ENCODE results near the gene FLRT3. TPM values are rescaled to one million over a fixed set of nuclear protein-coding genes. Genes with fewer than 3 reads are reported as not detected.

Gene FLRT3
- total and polyA plus RNA-seq, 4 donors = 2.7 to 29.7 (median 6.6) TPM

DNA sequence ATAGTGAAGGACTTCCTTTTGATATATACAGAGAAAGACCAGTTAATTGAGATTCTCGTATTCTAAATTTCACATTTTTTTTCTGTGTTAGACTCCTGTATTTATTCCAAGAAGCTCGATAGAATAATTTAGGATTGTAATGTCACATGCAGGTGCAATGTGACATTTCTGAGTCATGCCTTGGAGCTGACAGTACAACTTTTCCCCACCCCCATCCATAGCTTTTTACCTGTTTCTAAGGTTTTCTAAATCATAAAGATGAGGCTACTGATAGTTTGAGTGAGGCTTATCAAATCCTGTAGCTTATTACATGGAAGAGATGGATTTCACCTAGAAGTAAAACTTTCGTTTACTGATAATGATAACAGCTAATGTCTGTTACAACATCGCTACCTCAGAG, 37.6 kb downstream of the FLRT3 start:
- TF ChIP-seq, protein P1, sequence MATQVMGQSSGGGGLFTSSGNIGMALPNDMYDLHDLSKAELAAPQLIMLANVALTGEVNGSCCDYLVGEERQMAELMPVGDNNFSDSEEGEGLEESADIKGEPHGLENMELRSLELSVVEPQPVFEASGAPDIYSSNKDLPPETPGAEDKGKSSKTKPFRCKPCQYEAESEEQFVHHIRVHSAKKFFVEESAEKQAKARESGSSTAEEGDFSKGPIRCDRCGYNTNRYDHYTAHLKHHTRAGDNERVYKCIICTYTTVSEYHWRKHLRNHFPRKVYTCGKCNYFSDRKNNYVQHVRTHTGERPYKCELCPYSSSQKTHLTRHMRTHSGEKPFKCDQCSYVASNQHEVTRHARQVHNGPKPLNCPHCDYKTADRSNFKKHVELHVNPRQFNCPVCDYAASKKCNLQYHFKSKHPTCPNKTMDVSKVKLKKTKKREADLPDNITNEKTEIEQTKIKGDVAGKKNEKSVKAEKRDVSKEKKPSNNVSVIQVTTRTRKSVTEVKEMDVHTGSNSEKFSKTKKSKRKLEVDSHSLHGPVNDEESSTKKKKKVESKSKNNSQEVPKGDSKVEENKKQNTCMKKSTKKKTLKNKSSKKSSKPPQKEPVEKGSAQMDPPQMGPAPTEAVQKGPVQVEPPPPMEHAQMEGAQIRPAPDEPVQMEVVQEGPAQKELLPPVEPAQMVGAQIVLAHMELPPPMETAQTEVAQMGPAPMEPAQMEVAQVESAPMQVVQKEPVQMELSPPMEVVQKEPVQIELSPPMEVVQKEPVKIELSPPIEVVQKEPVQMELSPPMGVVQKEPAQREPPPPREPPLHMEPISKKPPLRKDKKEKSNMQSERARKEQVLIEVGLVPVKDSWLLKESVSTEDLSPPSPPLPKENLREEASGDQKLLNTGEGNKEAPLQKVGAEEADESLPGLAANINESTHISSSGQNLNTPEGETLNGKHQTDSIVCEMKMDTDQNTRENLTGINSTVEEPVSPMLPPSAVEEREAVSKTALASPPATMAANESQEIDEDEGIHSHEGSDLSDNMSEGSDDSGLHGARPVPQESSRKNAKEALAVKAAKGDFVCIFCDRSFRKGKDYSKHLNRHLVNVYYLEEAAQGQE (IDR thresholded peaks at IDR 0.05) = no peak
- TF ChIP-seq SP1 (IDR thresholded peaks at IDR 0.05) = no peak
- no peak for TF ChIP-seq YY1 (IDR thresholded peaks at IDR 0.05)
- no peak for TF ChIP-seq NR2F2 (IDR thresholded peaks at IDR 0.05)
- TF ChIP-seq, protein P2, sequence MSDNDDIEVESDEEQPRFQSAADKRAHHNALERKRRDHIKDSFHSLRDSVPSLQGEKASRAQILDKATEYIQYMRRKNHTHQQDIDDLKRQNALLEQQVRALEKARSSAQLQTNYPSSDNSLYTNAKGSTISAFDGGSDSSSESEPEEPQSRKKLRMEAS (IDR thresholded peaks at IDR 0.05) = no peak
- TF ChIP-seq GABPA (IDR thresholded peaks at IDR 0.05 in 1 of 2, conservative IDR thresholded peaks at IDR 0.05 in 1 of 2) = no peak
- TF ChIP-seq HNF4A (conservative IDR thresholded peaks at IDR 0.05) = no peak
- TF ChIP-seq, protein P3, sequence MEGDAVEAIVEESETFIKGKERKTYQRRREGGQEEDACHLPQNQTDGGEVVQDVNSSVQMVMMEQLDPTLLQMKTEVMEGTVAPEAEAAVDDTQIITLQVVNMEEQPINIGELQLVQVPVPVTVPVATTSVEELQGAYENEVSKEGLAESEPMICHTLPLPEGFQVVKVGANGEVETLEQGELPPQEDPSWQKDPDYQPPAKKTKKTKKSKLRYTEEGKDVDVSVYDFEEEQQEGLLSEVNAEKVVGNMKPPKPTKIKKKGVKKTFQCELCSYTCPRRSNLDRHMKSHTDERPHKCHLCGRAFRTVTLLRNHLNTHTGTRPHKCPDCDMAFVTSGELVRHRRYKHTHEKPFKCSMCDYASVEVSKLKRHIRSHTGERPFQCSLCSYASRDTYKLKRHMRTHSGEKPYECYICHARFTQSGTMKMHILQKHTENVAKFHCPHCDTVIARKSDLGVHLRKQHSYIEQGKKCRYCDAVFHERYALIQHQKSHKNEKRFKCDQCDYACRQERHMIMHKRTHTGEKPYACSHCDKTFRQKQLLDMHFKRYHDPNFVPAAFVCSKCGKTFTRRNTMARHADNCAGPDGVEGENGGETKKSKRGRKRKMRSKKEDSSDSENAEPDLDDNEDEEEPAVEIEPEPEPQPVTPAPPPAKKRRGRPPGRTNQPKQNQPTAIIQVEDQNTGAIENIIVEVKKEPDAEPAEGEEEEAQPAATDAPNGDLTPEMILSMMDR (IDR thresholded peaks at IDR 0.05; ENCODE audit: low read depth, low read length, missing input control) = no peak
- TF ChIP-seq, protein P4, sequence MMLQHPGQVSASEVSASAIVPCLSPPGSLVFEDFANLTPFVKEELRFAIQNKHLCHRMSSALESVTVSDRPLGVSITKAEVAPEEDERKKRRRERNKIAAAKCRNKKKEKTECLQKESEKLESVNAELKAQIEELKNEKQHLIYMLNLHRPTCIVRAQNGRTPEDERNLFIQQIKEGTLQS (IDR thresholded peaks at IDR 0.05) = no peak
- TF ChIP-seq, protein P5, sequence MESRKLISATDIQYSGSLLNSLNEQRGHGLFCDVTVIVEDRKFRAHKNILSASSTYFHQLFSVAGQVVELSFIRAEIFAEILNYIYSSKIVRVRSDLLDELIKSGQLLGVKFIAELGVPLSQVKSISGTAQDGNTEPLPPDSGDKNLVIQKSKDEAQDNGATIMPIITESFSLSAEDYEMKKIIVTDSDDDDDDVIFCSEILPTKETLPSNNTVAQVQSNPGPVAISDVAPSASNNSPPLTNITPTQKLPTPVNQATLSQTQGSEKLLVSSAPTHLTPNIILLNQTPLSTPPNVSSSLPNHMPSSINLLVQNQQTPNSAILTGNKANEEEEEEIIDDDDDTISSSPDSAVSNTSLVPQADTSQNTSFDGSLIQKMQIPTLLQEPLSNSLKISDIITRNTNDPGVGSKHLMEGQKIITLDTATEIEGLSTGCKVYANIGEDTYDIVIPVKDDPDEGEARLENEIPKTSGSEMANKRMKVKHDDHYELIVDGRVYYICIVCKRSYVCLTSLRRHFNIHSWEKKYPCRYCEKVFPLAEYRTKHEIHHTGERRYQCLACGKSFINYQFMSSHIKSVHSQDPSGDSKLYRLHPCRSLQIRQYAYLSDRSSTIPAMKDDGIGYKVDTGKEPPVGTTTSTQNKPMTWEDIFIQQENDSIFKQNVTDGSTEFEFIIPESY (IDR thresholded peaks at IDR 0.05) = no peak
- no peak for TF ChIP-seq JUND (IDR thresholded peaks at IDR 0.05)
- TF ChIP-seq RAD21 (IDR thresholded peaks at IDR 0.05) = no peak
- TF ChIP-seq TAF1 (conservative IDR thresholded peaks at IDR 0.05) = no peak
- TF ChIP-seq HNF4G (IDR thresholded peaks at IDR 0.05) = no peak
- H3K36me3 ChIP-seq (ENCODE audit: control insufficient read depth in 4 of 4, insufficient read depth in 3 of 4, low read depth in 1 of 4, low read length in 3 of 4) = no peaks in the 10 kb centered on the region
- H3K4me3 ChIP-seq (ENCODE audit: low read depth in 1 of 3, low read length in 3 of 3) = no peak overlapping the region
- no peaks in the 10 kb centered on the region for H3K4me1 ChIP-seq (ENCODE audit: control insufficient read depth in 4 of 4, insufficient read depth in 4 of 4, low read length in 3 of 4)
- H3K27ac ChIP-seq (ENCODE audit: low read depth in 1 of 2, low read length in 2 of 2) = no peak overlapping the region
- no peak overlapping the region for H3K9ac ChIP-seq (ENCODE audit: low read depth in 1 of 2, low read length in 2 of 2)
- H3K9me3 ChIP-seq (ENCODE audit: control insufficient read depth in 4 of 4, low read length in 3 of 4) = no peaks in the 10 kb centered on the region
- no peaks in the 10 kb centered on the region for H3K27me3 ChIP-seq (ENCODE audit: control insufficient read depth in 4 of 4, insufficient read depth in 4 of 4, low read length in 3 of 4)
- no peak for DNase-seq (ENCODE audit: low spot score)
- WGBS = 91% methylated on average over 4 of the region's 4 CpGs

DNA sequence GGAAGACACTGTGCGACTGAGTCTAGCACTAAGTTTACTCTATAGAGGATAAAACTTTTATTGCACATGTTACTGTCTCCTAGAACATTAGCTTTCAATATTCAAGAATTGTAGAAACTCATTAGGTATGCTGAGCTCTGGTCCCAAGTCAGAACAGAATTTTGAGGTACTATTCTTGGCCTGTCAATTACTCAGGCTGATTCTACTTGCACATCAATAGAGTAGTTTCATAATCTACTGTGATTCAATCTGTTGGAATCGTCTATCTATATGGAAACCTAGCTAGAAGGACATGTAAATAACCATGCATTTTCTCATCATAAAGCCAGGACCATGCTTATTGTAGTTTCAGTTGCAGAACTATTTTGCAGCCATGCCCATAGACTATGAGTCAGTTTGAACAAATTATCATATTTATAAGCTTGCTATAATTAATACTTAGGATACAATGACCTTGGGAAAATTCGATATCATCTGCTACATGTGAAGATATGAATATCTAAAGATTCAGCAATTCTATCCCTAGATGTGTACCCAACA, 41.6 kb downstream of the FLRT3 start:
- no peak for DNase-seq (ENCODE audit: low spot score)
- WGBS = 45% methylated on average over 3 of the region's 3 CpGs
- Histone ChIP-seq H3K9me3 (ENCODE audit: control insufficient read depth in 4 of 4, low read length in 3 of 4) (no peaks in the 10 kb centered on the region), H3K9ac (ENCODE audit: low read depth in 1 of 2, low read length in 2 of 2) (no peak overlapping the region), H3K4me3 (ENCODE audit: low read depth in 1 of 3, low read length in 3 of 3) (no peak overlapping the region), H3K27me3 (ENCODE audit: control insufficient read depth in 4 of 4, insufficient read depth in 4 of 4, low read length in 3 of 4) (no peaks in the 10 kb centered on the region), H3K36me3 (ENCODE audit: control insufficient read depth in 4 of 4, insufficient read depth in 3 of 4, low read depth in 1 of 4, low read length in 3 of 4) (no peaks in the 10 kb centered on the region), H3K27ac (ENCODE audit: low read depth in 1 of 2, low read length in 2 of 2) (no peak overlapping the region), H3K4me1 (ENCODE audit: control insufficient read depth in 4 of 4, insufficient read depth in 4 of 4, low read length in 3 of 4) (no peaks in the 10 kb centered on the region)
- no peak for TF ChIP-seq FOXA1 (IDR thresholded peaks at IDR 0.05)
- TF ChIP-seq, protein P1 (IDR thresholded peaks at IDR 0.05) = no peak
- TF ChIP-seq, protein P2 (IDR thresholded peaks at IDR 0.05) = no peak
- TF ChIP-seq, protein P3 (IDR thresholded peaks at IDR 0.05; ENCODE audit: low read depth, low read length, missing input control) = no peak
- TF ChIP-seq RXRA (IDR thresholded peaks at IDR 0.05) = no peak
- no peak for TF ChIP-seq SP1 (IDR thresholded peaks at IDR 0.05)

Measured in liver (tissue), 9 donors.